Breast epithelium (tissue), 4 donors: ENCODE measurements around the gene SIRPA. TPM values are rescaled to one million over a fixed set of nuclear protein-coding genes. Genes with fewer than 3 reads are reported as not detected.

ENCODE experiments used
- DNase-seq, 2 donors: peaks; one replicate each; pipeline ENCODE4 v3.0.0-alpha.2; 2019; ENCODE audit warnings: low spot score in 2 of 2
- H3K27ac ChIP-seq, 2 donors: fragments of 200-600 bp; sonication (generic) in 1 of 2; one replicate each; pipeline ENCODE4 v1.5.1; 2016 to 2019; ENCODE audit warnings: mild to moderate bottlenecking in 1 of 2
- H3K27me3 ChIP-seq, 2 donors: fragments of 200-600 bp; sonication (generic) in 1 of 2; one replicate each; pipeline versions ENCODE4 v1.5.1 to v1.6.0; 2017 to 2019; ENCODE audit warnings: control low read depth in 1 of 2, mild to moderate bottlenecking in 1 of 2
- H3K36me3 ChIP-seq: fragments of 200-600 bp; one replicate; pipeline ENCODE4 v1.5.1; 2019
- H3K4me1 ChIP-seq, 2 donors: fragments of 200-600 bp; sonication (generic); one replicate each; pipeline ENCODE4 v1.5.1; 2016 to 2019; ENCODE audit warnings: control low read depth in 1 of 2
- H3K4me3 ChIP-seq, 3 donors: fragments of 200-600 bp; sonication (generic); 1 replicate in 2 of 3; 2 replicates in 1 of 3; pipeline ENCODE4 v1.5.1; 2016 to 2019; ENCODE audit warnings: mild to moderate bottlenecking in 3 of 3, moderate library complexity in 2 of 3
- H3K9me3 ChIP-seq, 2 donors: fragments of 200-600 bp; sonication (generic) in 1 of 2; one replicate each; pipeline ENCODE4 v1.5.1; 2016 to 2019; ENCODE audit warnings: control low read depth in 1 of 2
- POLR2A ChIP-seq: fragments of 450-650 bp; IDR thresholded peaks from one replicate; pipeline ENCODE4 v1.6.1; 2016; ENCODE audit warnings: antibody characterized with exemption, mild to moderate bottlenecking, moderate library complexity
- POLR2AphosphoS5 ChIP-seq, 3 donors: sonication (generic); formaldehyde crosslinking; IDR thresholded peaks; one replicate each; pipeline ENCODE4 v1.6.1; 2017; ENCODE audit warnings: antibody characterized with exemption in 3 of 3
- intact Hi-C: fragments of 100-400 bp; cut with DNase I; formaldehyde crosslinking; loops from one replicate; pipeline ENCODE4 v1.15.1; 2023; ENCODE audit warnings: low total_unique reads
- total RNA-seq, 3 donors: library from RNA; depleted of rRNA; stranded (reverse); fragments of >200 nt; gene quantifications; one replicate each; pipeline ENCODE4 v1.1.0, GENCODE V29; 2016
- TF ChIP-seq, protein P1 (sequence below), 3 donors: fragments of 450-650 bp; IDR thresholded peaks; one replicate each; pipeline ENCODE4 v1.5.1; 2016 to 2017; ENCODE audit warnings: antibody characterized with exemption in 3 of 3, mild to moderate bottlenecking in 3 of 3, moderate library complexity in 3 of 3

Gene SIRPA
- total RNA-seq, 3 donors from 2014 or later = 42.3 to 64.6 (median 53.9) TPM

DNA sequence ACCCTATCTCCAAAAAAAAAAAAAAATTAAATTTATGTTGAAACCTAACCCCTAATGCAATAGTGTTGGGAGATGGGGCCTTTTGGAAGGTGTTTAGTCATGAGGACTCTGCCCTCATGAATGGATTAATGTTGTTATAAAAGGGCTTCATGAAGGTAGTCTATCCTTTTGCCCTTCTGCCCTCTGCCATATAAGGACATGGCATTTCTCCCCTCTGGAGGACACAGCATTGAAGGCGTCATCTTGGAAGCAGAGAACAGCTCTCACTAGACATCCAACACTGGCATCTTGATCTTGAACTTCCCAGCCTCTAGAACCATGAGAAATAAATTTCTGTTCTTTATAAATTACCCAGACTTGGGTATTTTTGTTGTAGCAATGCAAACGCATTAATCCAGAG is 63.2 kb downstream of the SIRPA start:
- Histone ChIP-seq H3K4me3 (no peak overlapping the region), H3K27ac (no peak overlapping the region), H3K9me3 (no peaks in the 10 kb centered on the region), H3K36me3 (no peaks in the 10 kb centered on the region), H3K4me1 (no peaks in the 10 kb centered on the region), H3K27me3 (no peaks in the 10 kb centered on the region)
- no peak for DNase-seq
- no peak for TF ChIP-seq POLR2A
- no peak for TF ChIP-seq POLR2AphosphoS5 (IDR thresholded peaks at IDR 0.05)
- TF ChIP-seq, protein P1, sequence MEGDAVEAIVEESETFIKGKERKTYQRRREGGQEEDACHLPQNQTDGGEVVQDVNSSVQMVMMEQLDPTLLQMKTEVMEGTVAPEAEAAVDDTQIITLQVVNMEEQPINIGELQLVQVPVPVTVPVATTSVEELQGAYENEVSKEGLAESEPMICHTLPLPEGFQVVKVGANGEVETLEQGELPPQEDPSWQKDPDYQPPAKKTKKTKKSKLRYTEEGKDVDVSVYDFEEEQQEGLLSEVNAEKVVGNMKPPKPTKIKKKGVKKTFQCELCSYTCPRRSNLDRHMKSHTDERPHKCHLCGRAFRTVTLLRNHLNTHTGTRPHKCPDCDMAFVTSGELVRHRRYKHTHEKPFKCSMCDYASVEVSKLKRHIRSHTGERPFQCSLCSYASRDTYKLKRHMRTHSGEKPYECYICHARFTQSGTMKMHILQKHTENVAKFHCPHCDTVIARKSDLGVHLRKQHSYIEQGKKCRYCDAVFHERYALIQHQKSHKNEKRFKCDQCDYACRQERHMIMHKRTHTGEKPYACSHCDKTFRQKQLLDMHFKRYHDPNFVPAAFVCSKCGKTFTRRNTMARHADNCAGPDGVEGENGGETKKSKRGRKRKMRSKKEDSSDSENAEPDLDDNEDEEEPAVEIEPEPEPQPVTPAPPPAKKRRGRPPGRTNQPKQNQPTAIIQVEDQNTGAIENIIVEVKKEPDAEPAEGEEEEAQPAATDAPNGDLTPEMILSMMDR (IDR thresholded peaks at IDR 0.05) = no peak
- intact Hi-C loops = no loop called here

DNA sequence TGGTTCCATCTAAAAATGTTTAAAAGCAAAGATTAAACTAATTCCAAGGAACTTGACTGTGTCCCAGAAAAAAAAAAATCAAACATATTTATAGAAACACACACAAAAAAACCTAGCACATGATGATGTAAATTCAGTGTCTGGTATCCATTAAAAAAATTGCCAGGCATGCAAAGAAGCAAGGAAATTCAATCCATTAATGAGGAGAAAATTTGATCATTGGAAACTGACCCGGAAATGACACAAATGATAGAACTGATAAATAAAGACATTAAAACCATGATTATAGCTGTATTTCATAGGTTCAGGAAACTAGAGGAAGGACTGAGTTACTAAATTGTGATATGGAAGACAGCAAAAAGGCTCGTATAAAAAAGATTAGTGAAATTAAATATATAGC is 63.9 kb downstream of the SIRPA start:
- Histone ChIP-seq H3K27ac (no peak overlapping the region), H3K36me3 (no peaks in the 10 kb centered on the region), H3K9me3 (no peaks in the 10 kb centered on the region), H3K4me1 (no peaks in the 10 kb centered on the region), H3K4me3 (no peak overlapping the region), H3K27me3 (no peaks in the 10 kb centered on the region)
- DNase-seq = no peak
- intact Hi-C loops = no loop called here
- no peak for TF ChIP-seq POLR2AphosphoS5 (IDR thresholded peaks at IDR 0.05)
- no peak for TF ChIP-seq POLR2A
- TF ChIP-seq, protein P1 (IDR thresholded peaks at IDR 0.05) = no peak

DNA sequence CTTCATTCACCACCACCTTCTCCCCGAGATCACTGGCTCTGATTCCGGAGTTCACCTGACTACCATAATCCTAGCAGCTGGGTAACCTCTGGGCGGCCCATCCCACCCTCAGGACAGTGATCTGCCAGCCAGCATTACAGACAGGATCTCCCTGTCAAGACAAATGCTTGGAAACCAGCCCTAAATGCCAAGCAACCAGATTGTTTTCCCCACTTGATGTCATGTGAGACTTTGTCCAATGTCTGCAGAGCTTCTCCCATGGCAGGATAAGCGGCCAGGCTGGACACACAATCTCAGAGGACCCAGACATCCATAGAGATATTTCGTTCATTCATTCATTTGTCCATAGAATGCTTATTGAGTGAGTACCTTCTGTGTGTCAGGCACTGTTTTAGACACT is 66.2 kb downstream of the SIRPA start:
- TF ChIP-seq, protein P1 (IDR thresholded peaks at IDR 0.05) = no peak
- TF ChIP-seq POLR2AphosphoS5 (IDR thresholded peaks at IDR 0.05) (no peak), POLR2A (no peak)
- no peaks in the 10 kb centered on the region for H3K27me3 ChIP-seq
- no peak overlapping the region for H3K4me3 ChIP-seq
- H3K4me1 ChIP-seq = no peaks in the 10 kb centered on the region
- DNase-seq = peak in 1 of 2 donors; percentile 5
- no peak overlapping the region for H3K27ac ChIP-seq
- intact Hi-C loops = no loop called here
- H3K36me3 ChIP-seq = no peaks in the 10 kb centered on the region
- H3K9me3 ChIP-seq = no peaks in the 10 kb centered on the region

DNA sequence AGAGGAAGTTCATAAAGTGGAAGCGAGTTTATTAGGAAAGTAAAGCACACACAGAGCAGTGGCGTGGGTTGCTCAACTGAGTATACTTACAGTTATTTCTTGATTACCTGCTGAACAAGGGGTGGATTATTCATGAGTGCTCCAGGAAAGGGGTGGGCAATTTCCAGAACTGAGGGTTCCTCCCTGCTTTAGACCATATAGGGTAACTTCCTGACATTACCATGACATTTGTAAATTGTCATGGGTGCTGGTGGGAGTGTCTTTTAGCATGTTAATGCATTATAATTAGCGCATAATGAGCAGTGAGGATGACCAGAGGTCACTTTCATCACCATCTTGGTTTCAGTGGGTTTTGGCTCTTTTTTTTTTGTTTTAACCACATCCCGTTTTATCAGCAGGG is 68.9 kb downstream of the SIRPA start:
- intact Hi-C loops = no loop called here
- H3K27me3 ChIP-seq = no peaks in the 10 kb centered on the region
- TF ChIP-seq, protein P1 (IDR thresholded peaks at IDR 0.05) = no peak
- TF ChIP-seq POLR2AphosphoS5 (IDR thresholded peaks at IDR 0.05) (no peak), POLR2A (no peak)

DNA sequence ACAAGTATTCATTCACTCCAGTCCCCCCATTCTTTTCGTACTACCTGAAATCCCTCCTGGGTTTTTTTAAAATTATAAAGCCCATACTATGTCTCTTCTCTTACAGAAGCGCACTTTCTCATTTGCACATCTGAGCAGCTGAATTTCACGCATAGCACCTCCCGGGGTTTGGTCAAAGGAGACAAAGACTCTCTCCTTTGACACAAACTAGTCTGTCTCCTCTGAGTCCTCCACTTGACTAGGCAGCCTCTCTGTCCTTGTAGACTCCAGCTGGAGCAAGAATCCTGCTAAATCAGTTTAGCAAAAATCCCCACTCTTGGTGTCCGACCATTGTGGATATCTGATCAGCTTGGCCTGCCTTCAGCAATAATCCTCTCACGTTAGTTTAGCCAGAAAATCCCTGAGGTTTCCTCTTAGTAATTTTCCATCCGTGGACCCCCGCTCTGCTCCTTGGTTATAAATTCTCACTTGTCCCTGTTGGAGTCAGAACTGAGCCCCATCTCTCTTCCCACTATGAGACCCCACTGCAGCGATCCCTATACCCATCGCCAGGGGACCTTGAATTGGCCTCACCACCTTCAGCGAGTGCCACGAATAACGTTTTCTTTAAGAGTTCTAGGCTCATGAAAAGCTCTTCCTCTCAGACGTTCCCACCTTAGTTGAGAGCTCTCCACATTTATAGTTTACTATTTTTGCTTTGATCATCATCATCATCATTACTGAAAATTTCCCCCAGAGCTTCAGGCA is 69.6 kb downstream of the SIRPA start:
- TF ChIP-seq POLR2A (no peak), POLR2AphosphoS5 (IDR thresholded peaks at IDR 0.05) (no peak)
- TF ChIP-seq, protein P1 (IDR thresholded peaks at IDR 0.05) = no peak
- DNase-seq = peak in 1 of 2 donors; percentile 13

More for the DNA sequence above, 68.9 kb downstream of the SIRPA start:
- DNase-seq = no peak
- Histone ChIP-seq H3K36me3 (no peaks in the 10 kb centered on the region), H3K4me3 (no peak overlapping the region), H3K9me3 (no peaks in the 10 kb centered on the region), H3K27ac (no peak overlapping the region), H3K4me1 (no peaks in the 10 kb centered on the region)

More for the DNA sequence above, 69.6 kb downstream of the SIRPA start:
- H3K36me3 ChIP-seq = no peaks in the 10 kb centered on the region
- H3K27ac ChIP-seq = no peak overlapping the region
- H3K4me1 ChIP-seq = no peaks in the 10 kb centered on the region
- no peak overlapping the region for H3K4me3 ChIP-seq
- H3K27me3 ChIP-seq = no peaks in the 10 kb centered on the region
- intact Hi-C loops = no loop called here
- H3K9me3 ChIP-seq = no peaks in the 10 kb centered on the region
